ENCODE results near the gene PDE6D.

DNA sequence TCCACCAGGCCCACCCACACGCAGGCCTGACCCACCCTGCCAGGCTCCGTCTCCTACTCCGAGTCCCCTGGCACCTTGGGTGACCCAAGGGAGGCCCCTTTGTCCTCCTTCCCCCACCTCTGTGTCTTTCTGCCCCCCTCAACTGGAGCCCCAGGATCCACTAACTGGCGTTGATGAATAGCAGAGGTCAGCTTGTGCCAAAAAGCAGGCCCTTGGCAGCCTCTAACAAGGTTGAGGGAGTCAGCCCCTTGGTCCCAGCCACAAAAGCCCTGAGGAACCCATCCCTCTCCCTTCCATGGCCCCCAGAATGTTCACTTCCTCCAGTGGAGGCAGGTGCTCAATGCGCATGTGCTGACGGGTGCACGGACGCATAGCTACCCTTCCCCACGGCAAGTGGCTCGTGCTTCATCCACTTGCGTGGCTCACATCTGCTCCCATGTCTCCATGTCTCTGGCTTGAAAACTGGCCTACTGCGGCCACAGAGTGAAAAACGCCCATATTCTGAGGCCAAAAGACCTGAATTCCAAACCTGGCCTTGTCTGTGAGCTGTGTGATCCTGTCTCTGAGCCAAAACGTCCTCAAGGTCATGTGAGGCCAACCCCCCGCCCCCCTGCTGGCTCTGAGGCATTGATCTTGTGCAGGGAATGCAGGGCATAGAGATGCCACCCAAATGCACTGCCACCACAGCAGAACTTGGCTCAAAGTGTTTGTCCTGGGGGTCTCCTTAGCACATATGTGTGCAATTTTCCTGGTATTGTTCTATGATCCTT is 91.8 kb downstream of the PDE6D start:
- TF ChIP-seq, protein P1, sequence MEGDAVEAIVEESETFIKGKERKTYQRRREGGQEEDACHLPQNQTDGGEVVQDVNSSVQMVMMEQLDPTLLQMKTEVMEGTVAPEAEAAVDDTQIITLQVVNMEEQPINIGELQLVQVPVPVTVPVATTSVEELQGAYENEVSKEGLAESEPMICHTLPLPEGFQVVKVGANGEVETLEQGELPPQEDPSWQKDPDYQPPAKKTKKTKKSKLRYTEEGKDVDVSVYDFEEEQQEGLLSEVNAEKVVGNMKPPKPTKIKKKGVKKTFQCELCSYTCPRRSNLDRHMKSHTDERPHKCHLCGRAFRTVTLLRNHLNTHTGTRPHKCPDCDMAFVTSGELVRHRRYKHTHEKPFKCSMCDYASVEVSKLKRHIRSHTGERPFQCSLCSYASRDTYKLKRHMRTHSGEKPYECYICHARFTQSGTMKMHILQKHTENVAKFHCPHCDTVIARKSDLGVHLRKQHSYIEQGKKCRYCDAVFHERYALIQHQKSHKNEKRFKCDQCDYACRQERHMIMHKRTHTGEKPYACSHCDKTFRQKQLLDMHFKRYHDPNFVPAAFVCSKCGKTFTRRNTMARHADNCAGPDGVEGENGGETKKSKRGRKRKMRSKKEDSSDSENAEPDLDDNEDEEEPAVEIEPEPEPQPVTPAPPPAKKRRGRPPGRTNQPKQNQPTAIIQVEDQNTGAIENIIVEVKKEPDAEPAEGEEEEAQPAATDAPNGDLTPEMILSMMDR (IDR thresholded peaks at IDR 0.05; ENCODE audit: low read depth, low read length) = no peak
- TF ChIP-seq POLR2A (IDR thresholded peaks at IDR 0.05; ENCODE audit: extremely low read depth, insufficient read length) = no peak
